IPS-20b (cell line): Measurements from ENCODE around the gene TIMM22.
A peak's percentile ranks its signal among the peaks of the same experiment; 100 is the strongest.
"Not testable (repeated sequence)": the region's sequence is repeated elsewhere in the genome, so short reads cannot be mapped to it uniquely, and the experiment has no call there.

ENCODE experiments used
- H3K27ac ChIP-seq: one replicate; pipeline ENCODE4 v1.5.1; 2013; ENCODE audit warnings: low read length
- H3K27me3 ChIP-seq: 2 replicates; pipeline ENCODE4 v1.6.1; 2013; ENCODE audit warnings: mild to moderate bottlenecking, low read length, inconsistent platforms; ENCODE audit not compliant: insufficient read depth
- H3K36me3 ChIP-seq: 2 replicates; pipeline ENCODE4 v1.6.1; 2013; ENCODE audit warnings: low read depth, mild to moderate bottlenecking, inconsistent platforms, low read length, moderate library complexity; ENCODE audit not compliant: insufficient read depth
- H3K4me1 ChIP-seq: 2 replicates; pipeline ENCODE4 v1.6.1; 2013; ENCODE audit warnings: mild to moderate bottlenecking, control low read depth, inconsistent platforms, low read length, moderate library complexity; ENCODE audit not compliant: insufficient read depth
- H3K4me3 ChIP-seq: 2 replicates; pipeline ENCODE4 v1.5.1; 2013; ENCODE audit warnings: mild to moderate bottlenecking, low read length, inconsistent platforms
- H3K9ac ChIP-seq: 2 replicates; pipeline ENCODE4 v1.6.1; 2013; ENCODE audit warnings: low read depth, mild to moderate bottlenecking, inconsistent platforms, low read length, moderate library complexity
- H3K9me3 ChIP-seq: 2 replicates; pipeline ENCODE4 v1.6.1; 2013; ENCODE audit warnings: mild to moderate bottlenecking, low read depth, low read length, inconsistent platforms; ENCODE audit not compliant: insufficient read depth

TIMM22 gene

GRCh38 chr17:962166-962565 lies 34.8 kb upstream of the TIMM22 start:
- Histone ChIP-seq H3K9ac (no peak overlapping the region), H3K27ac (no peak overlapping the region), H3K36me3 (no peaks in the 10 kb centered on the region), H3K9me3 (no peaks in the 10 kb centered on the region), H3K27me3 (no peaks in the 10 kb centered on the region), H3K4me3 (no peak overlapping the region), H3K4me1 (peaks cover 20% of the 10 kb centered on the region)

- H3K9ac ChIP-seq = peak overlapping the region; percentile 60; the same call in 1 of the 2 replicates
- no peaks in the 10 kb centered on the region for H3K27me3 ChIP-seq
- no peaks in the 10 kb centered on the region for H3K36me3 ChIP-seq
- no peaks in the 10 kb centered on the region for H3K9me3 ChIP-seq
- H3K4me3 ChIP-seq = peak overlapping the region; percentile 52
- H3K27ac ChIP-seq = no peak overlapping the region
- peaks cover 20% of the 10 kb centered on the region for H3K4me1 ChIP-seq
These were observed 34.3 kb upstream of the TIMM22 start for GRCh38 chr17:962670-963069.

GRCh38 chr17:964876-965275 lies 32.1 kb upstream of the TIMM22 start:
- no peaks in the 10 kb centered on the region for H3K27me3 ChIP-seq
- no peaks in the 10 kb centered on the region for H3K36me3 ChIP-seq
- H3K4me3 ChIP-seq = no peak overlapping the region
- no peak overlapping the region for H3K27ac ChIP-seq
- H3K9ac ChIP-seq = peak overlapping the region; percentile 2; the same call in 1 of the 2 replicates
- H3K9me3 ChIP-seq = no peaks in the 10 kb centered on the region
- H3K4me1 ChIP-seq = peaks cover 25% of the 10 kb centered on the region

- Histone ChIP-seq H3K27me3 (no peaks in the 10 kb centered on the region), H3K27ac (no peak overlapping the region)
These were observed 31.5 kb upstream of the TIMM22 start for GRCh38 chr17:965311-965989.

GRCh38 chr17:967122-967521 lies 29.8 kb upstream of the TIMM22 start:
- Histone ChIP-seq H3K36me3 (no peaks in the 10 kb centered on the region), H3K4me3 (no peak overlapping the region), H3K27me3 (no peaks in the 10 kb centered on the region), H3K9ac (no peak overlapping the region), H3K9me3 (no peaks in the 10 kb centered on the region), H3K27ac (no peak overlapping the region), H3K4me1 (peaks cover 34% of the 10 kb centered on the region)

More at GRCh38 chr17:965311-965989, 31.5 kb upstream of the TIMM22 start:
- Histone ChIP-seq H3K9ac (peak overlapping the region; percentile 2; the same call in 1 of the 2 replicates), H3K4me3 (no peak overlapping the region), H3K9me3 (no peaks in the 10 kb centered on the region), H3K4me1 (peaks cover 31% of the 10 kb centered on the region), H3K36me3 (no peaks in the 10 kb centered on the region)

- peaks cover 33% of the 10 kb centered on the region for H3K4me1 ChIP-seq
- H3K27me3 ChIP-seq = no peaks in the 10 kb centered on the region
- H3K9me3 ChIP-seq = no peaks in the 10 kb centered on the region
- no peaks in the 10 kb centered on the region for H3K36me3 ChIP-seq
- H3K27ac ChIP-seq = no peak overlapping the region
- H3K9ac ChIP-seq = peak overlapping the region; percentile 34; the same call in 1 of the 2 replicates
- H3K4me3 ChIP-seq = no peak overlapping the region
These were observed 27.9 kb upstream of the TIMM22 start for GRCh38 chr17:968812-969730.

- Histone ChIP-seq H3K36me3 (no peaks in the 10 kb centered on the region), H3K9me3 (no peaks in the 10 kb centered on the region), H3K4me1 (peaks cover 25% of the 10 kb centered on the region), H3K27ac (no peak overlapping the region), H3K27me3 (no peaks in the 10 kb centered on the region), H3K4me3 (peak overlapping the region; percentile 24; the same call in 1 of the 2 replicates), H3K9ac (peak overlapping the region; percentile 34; the same call in 1 of the 2 replicates)
These were observed 27.0 kb upstream of the TIMM22 start for GRCh38 chr17:969811-970355.

- Histone ChIP-seq H3K27me3 (no peaks in the 10 kb centered on the region), H3K9me3 (no peaks in the 10 kb centered on the region), H3K4me1 (peaks cover 24% of the 10 kb centered on the region), H3K9ac (peak overlapping the region; percentile 34), H3K4me3 (0 out of 2 replicates have a peak overlapping the region, but pooled peaks have one; percentile 24), H3K36me3 (no peaks in the 10 kb centered on the region), H3K27ac (no peak overlapping the region)
These were observed 26.6 kb upstream of the TIMM22 start for GRCh38 chr17:970364-970763.

- H3K27ac ChIP-seq, H3K36me3 ChIP-seq: not testable (repeated sequence)
- peaks cover 38% of the 10 kb centered on the region for H3K4me1 ChIP-seq
These were observed 25.1 kb upstream of the TIMM22 start for GRCh38 chr17:971861-972260.

GRCh38 chr17:973053-973452 lies 23.9 kb upstream of the TIMM22 start:
- H3K27ac ChIP-seq = no peak overlapping the region
- H3K36me3 ChIP-seq = no peaks in the 10 kb centered on the region
- no peak overlapping the region for H3K4me3 ChIP-seq
- no peaks in the 10 kb centered on the region for H3K9me3 ChIP-seq
- 0 out of 2 replicates have a peak overlapping the region, but pooled peaks have one; percentile 10 for H3K9ac ChIP-seq
- H3K27me3 ChIP-seq = no peaks in the 10 kb centered on the region; the same call in 1 of the 2 replicates
- H3K4me1 ChIP-seq = peaks cover 48% of the 10 kb centered on the region

More at GRCh38 chr17:971861-972260, 25.1 kb upstream of the TIMM22 start:
- H3K4me3 ChIP-seq, H3K9me3 ChIP-seq, H3K27me3 ChIP-seq, H3K9ac ChIP-seq: not testable (repeated sequence)

GRCh38 chr17:974778-975177 lies 22.2 kb upstream of the TIMM22 start:
- H3K4me3 ChIP-seq, H3K36me3 ChIP-seq, H3K27ac ChIP-seq, H3K9me3 ChIP-seq, H3K9ac ChIP-seq, H3K27me3 ChIP-seq: not testable (repeated sequence)
- peaks cover 44% of the 10 kb centered on the region for H3K4me1 ChIP-seq
